Measurements from ENCODE around the gene DOCK4. TPM values are rescaled to one million over a fixed set of nuclear protein-coding genes. Genes with fewer than 3 reads are reported as not detected.

DOCK4 gene
- total and polyA plus RNA-seq, 3 donors from 2014 or later = 5.4 to 17.1 (median 12.4) TPM

DNA sequence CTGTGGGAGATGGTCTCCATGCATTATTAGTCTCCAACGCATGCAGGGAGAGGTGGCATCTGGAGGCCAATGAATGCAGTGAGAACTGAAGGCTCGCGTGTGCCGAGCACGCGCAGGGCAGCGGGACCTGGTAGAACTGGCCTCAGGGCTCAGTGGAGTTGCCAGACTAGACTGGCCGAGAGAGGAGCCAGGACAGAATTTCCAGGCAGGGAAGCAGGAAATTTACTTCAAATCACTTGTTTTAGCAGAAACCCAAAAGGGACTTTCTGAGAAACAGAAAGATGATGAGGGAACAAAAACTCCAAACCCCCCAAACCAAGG lies 332.9 kb downstream of the DOCK4 start:
- Histone ChIP-seq H3K27ac (peak overlapping the region; percentile 45 to 75), H3K27me3 (no peaks in the 10 kb centered on the region), H3K4me3 (no peak overlapping the region), H3K4me1 (peaks cover 18% of the 10 kb centered on the region), H3K9me3 (no peaks in the 10 kb centered on the region), H3K36me3 (ENCODE audit: low read depth, missing control alignments) (no peaks in the 10 kb centered on the region)
- intact Hi-C loops (cut with DNase I; ENCODE audit: low total_unique reads) = no loop called here
- DNase-seq = no peak
- WGBS, 2 donors = 81 to 84% methylated on average over 8 of the region's 8 CpGs
- no peak for TF ChIP-seq POLR2A (IDR thresholded peaks at IDR 0.05)
- no peak for TF ChIP-seq CTCF (IDR thresholded peaks at IDR 0.05)

GRCh38 chr7:111872450-111873325 lies 333.5 kb downstream of the DOCK4 start:
- intact Hi-C loops (cut with DNase I; ENCODE audit: low total_unique reads) = no loop called here
- Histone ChIP-seq H3K4me3 (no peak overlapping the region), H3K4me1 (peaks cover 18% of the 10 kb centered on the region), H3K27me3 (no peaks in the 10 kb centered on the region), H3K36me3 (ENCODE audit: low read depth, missing control alignments) (no peaks in the 10 kb centered on the region), H3K27ac (peak overlapping the region; percentile 45 to 75), H3K9me3 (no peaks in the 10 kb centered on the region)
- TF ChIP-seq CTCF (IDR thresholded peaks at IDR 0.05) (no peak), POLR2A (IDR thresholded peaks at IDR 0.05) (no peak)
- WGBS, 2 donors = 66 to 68% methylated on average over 4 of the region's 4 CpGs
- no peak for DNase-seq

- no peaks in the 10 kb centered on the region for H3K27me3 ChIP-seq
- 79 to 80% methylated on average over 1 of the region's 1 CpG for WGBS, 2 donors
- no peaks in the 10 kb centered on the region for H3K9me3 ChIP-seq
- intact Hi-C loops (cut with DNase I; ENCODE audit: low total_unique reads) = no loop called here
- TF ChIP-seq POLR2A (IDR thresholded peaks at IDR 0.05) (no peak), CTCF (IDR thresholded peaks at IDR 0.05) (no peak)
- DNase-seq = no peak
- no peak overlapping the region for H3K27ac ChIP-seq
- no peaks in the 10 kb centered on the region for H3K36me3 ChIP-seq (ENCODE audit: low read depth, missing control alignments)
- peaks cover 21% of the 10 kb centered on the region for H3K4me1 ChIP-seq
- H3K4me3 ChIP-seq = no peak overlapping the region
Observed at GRCh38 chr7:111871283-111871682, 334.9 kb downstream of the DOCK4 start.

- intact Hi-C loops (cut with DNase I; ENCODE audit: low total_unique reads) = no loop called here
- H3K27ac ChIP-seq = no peak overlapping the region
- H3K36me3 ChIP-seq (ENCODE audit: low read depth, missing control alignments) = no peaks in the 10 kb centered on the region
- H3K27me3 ChIP-seq = no peaks in the 10 kb centered on the region
- no peak for DNase-seq
- no peaks in the 10 kb centered on the region for H3K9me3 ChIP-seq
- H3K4me3 ChIP-seq = no peak overlapping the region
- H3K4me1 ChIP-seq = peaks cover 25% of the 10 kb centered on the region
- WGBS, 2 donors = 93 to 95% methylated on average over 3 of the region's 3 CpGs
- TF ChIP-seq CTCF (IDR thresholded peaks at IDR 0.05) (no peak), POLR2A (IDR thresholded peaks at IDR 0.05) (no peak)
Observed at GRCh38 chr7:111869280-111869679, 336.9 kb downstream of the DOCK4 start.

Data from testis (tissue), 3 donors.